HT1080 (cell line): ENCODE results near the gene TUBGCP6. TPM values are rescaled to one million over a fixed set of nuclear protein-coding genes. Genes with fewer than 3 reads are reported as not detected.
"Not testable (repeated sequence)": the region's sequence is repeated elsewhere in the genome, so short reads cannot be mapped to it uniquely, and the experiment has no call there.

Experiments
- DNase-seq: peaks from one replicate; pipeline ENCODE4 v3.0.0-alpha.2; 2015; ENCODE audit warnings: low read depth
- total RNA-seq: library from RNA; depleted of rRNA; stranded (reverse); fragments of >200 nt; shearing (Covaris generic); gene quantifications from 2 replicates; pipeline ENCODE4 v1.2.3, GENCODE V29; 2014

TUBGCP6 gene
- total RNA-seq, 1 experiment from 2014 or later, result 13.1 TPM

GRCh38 chr22:50280708-50281383 is 36.0 kb upstream of the TUBGCP6 start:
- no peak for DNase-seq

DNA sequence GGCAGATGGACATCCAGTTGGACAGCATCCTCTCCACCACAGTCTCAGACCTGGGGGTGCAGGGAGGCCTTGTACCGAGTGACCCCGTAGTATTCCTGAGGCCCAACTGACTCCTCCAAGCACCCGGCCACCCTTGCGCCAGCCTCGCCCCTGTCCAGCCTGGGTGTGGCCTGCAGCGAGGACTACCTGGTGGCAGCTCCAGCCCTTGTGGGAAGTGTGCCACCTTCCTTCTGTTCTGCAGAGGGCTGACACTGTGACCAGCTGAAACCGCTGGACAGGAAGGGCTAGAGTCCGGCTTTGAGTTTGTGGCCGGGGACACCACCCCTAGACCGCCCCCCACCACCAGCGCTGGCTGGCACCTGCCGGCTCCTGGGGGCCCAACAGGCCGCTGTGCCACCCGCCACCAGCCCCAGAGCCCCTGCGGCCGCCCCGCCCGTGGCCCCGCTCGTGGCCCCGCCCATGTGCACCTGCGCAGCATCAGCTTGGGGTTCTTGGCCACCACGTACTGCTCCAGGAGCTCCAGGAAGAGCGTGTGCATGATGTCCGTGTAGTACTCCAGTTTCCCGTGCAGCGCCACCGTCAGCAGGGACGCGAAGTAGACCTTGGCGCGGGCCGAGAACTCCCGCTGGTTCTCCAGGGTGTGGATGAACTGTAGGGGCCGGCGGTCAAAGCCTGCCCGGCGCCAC is 35.3 kb upstream of the TUBGCP6 start:
- DNase-seq, result no peak

DNA sequence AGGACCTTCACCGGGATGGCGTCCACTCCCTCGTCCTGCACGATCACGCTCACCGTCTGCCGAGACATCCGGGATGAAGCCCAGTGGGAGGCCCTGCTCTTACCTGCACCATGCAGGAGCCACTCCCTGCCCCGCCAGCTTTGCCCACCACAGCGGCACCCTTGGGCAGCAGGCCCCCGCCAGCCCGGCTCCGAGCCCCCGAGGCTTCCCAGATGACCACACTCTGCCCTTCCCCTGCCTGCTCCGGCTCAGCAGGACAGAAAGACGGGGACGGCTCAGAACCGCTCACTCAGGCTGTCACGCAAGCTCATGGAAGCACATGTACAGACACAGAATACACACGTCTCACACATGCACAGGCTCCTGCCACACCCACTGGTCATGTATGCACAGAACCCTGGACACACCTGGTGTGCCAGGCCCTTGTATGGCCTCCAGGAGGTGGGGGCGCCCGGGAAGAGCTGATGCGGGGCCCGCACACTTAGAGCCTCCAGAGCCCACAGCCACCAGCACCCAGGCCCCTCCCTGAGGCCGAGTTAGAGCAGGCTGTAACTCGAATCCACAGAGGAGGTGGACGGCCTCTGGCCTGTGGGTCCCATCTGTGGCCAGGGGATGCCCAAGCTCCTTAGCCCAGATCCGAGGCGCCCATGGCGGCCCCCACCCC is 34.3 kb upstream of the TUBGCP6 start:
- no peak for DNase-seq

GRCh38 chr22:50278461-50278860 is 33.6 kb upstream of the TUBGCP6 start:
- no peak for DNase-seq

GRCh38 chr22:50277761-50278160 is 32.9 kb upstream of the TUBGCP6 start:
- no peak for DNase-seq

DNA sequence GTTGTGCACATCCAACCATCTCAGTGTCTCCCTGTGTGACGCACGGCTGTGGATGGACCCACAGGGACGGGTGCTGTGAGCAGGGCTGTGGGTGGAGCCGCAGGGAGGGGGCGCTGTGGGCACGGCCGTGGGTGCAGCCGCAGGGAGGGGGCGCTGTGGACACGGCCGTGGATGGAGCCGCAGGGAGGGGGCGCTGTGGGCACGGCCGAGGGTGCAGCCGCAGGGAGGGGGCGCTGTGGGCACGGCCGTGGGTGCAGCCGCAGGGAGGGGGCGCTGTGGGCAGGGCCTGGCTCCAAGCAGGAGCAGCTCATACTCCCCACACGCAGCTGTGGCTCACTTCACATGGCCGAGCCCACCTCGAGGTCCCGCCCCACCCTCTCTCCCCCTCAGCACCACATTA is 31.3 kb upstream of the TUBGCP6 start:
- no peak for DNase-seq

DNA sequence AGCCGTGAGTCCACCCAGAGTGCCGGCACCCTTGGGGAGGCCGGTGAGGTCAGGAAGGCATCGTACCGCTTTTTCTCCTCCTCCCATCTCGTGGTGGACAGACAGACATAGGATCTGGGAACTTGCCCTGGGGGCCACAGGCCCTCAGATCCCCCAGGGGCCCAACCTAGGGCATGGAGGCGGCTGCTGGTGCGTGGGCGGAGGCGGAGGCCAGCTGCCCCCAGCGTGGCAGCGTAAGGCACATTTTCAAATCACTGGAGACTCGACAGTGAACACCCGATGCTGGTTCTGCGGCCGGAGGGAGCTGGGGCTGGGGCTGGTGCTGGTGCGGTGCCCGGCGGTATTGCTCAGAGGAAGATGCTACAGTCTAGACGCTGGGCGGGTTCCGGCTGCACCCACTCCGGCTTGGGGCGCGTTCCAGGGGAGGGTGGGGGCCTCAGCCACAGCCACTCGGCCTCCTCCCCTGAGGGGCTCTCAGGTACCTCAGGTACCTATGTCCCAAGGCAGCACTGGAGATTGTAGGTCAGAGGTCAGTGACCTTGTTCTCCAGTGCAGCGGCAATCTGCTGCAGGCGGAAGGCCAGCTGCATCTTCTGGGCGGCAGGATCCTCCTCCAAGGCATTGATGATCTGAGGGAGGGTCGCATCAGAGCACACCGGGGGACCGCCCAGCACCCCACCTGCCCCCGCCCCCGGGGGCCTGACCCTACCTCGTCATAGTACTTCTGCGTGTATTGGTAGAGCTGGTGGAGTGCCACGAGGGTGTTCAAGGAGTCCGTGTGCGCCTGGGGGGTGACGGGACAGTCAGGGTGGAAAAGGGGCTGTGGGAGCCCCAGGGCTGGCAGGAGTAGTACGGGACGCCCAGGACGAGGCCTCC is 30.6 kb upstream of the TUBGCP6 start:
- no peak for DNase-seq

DNA sequence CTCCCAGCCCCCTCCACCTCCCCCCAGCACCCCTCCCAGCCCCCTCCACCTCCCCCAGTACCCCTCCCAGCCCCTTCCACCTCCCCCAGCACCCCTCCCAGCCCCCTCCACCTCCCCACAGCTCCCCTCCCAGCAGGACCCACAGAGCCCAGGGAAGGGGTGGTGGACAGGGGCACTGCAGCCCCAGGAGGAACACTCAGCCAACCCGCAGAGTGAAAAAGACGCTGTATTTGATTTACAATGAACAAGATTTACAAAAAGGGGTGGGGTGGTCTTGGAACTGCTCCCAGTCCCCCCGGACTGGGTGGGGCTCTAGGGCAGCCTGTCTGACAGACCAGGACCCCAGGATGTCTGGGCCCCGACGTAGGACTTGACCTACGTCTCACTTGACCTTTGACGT is 29.9 kb upstream of the TUBGCP6 start:
- DNase-seq, result no peak

DNA sequence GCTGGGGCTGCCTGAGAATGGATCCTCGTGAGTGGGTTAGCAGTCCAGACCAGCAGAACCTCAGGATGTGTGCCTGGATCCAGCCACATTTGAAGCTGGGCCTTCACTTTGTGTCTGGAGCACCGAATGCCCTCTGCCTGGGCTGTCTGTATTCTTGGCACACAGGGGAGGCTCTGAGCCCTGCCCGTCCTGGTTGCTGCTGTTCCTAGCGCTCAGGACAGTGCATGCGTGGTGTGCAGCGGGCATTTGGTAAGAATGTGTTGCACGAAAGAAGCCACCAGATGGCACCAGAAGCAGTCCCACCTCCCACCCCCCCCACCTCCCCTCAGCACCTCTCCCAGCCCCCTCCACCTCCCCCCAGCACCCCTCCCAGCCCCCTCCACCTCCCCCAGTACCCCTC is 29.5 kb upstream of the TUBGCP6 start:
- peak; percentile 40 for DNase-seq

- DNase-seq, result not testable (repeated sequence)
These were observed 29.0 kb upstream of the TUBGCP6 start for GRCh38 chr22:50273781-50274180.

DNA sequence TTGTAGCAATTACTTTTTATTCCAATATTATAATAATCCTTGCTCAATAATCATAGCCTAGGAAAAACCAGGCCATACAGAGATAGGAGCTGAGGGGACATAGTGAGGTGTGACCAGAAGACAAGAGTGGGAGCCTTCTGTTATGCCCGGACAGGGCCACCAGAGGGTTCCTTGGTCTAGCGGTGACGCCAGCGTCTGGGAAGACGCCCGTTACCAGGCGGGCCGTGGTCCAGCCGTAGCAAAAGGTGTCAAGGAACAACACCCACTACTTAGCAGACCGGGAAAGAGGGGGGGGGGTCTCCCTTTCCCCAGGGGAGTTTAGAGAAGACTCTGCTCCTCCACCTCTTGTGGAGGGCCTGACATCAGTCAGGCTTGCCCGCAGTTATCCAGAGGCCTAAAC is 28.5 kb upstream of the TUBGCP6 start:
- DNase-seq, result not testable (repeated sequence)

DNA sequence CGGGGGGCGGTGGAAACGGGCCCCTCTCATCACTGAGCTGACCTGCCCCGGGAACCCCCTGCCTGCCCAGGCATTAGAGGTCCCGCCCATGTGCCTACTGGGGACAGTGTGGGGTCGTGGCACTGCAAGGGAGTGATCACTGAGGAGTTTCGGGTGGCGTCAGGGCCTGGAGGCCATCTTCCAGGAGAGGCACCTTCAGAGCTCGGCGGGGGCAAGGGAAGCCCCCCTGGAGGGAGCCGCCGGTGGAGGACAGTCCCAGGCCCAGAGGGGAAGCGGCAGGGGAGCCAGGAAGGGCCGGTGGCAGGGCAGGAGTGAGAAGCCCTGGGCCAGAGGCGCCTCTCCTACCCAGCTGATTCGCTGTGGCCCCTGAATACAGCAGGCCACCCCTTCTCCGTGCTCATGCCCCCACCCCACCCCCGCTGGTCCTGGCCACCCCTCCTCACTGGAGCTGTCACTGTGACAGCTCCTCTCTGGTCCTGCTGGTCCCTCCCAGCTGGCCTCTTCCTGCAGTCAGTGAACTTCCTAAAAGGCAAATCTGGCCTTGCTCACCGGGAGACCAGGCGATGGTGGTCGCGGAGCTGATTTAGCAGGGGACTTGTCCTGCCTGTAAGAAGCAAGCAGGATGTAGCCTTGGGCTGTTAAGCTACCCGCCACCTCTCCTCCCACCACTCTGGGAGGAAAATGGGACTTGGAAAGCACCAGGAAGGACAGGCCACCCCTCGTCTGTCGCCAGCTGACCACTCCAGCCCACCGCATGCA is 27.4 kb upstream of the TUBGCP6 start:
- DNase-seq, result no peak

DNA sequence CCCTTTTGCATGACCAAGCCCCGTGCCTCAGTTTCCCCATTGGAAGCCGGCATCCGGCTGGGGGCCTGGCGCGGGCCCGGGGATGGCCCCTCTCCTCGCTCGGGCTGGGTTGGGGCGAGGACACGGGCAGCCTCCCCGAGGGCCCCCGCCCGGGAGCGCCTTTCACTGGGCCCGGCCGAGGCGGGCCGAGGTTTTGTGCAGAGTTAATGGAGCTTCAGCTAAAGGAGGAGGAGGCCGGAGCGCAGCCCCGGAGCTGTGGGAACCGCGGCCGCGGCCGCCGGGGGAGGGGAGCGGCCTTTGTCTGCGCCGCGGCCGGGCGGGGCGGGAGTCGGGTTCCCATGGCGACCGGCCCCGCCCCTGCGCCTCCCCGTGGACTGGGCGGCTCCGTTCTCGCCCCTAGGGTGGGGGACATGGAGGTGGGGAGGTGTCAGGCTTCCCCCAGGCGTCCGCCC is 26.7 kb upstream of the TUBGCP6 start:
- DNase-seq, result peak; percentile 47

DNA sequence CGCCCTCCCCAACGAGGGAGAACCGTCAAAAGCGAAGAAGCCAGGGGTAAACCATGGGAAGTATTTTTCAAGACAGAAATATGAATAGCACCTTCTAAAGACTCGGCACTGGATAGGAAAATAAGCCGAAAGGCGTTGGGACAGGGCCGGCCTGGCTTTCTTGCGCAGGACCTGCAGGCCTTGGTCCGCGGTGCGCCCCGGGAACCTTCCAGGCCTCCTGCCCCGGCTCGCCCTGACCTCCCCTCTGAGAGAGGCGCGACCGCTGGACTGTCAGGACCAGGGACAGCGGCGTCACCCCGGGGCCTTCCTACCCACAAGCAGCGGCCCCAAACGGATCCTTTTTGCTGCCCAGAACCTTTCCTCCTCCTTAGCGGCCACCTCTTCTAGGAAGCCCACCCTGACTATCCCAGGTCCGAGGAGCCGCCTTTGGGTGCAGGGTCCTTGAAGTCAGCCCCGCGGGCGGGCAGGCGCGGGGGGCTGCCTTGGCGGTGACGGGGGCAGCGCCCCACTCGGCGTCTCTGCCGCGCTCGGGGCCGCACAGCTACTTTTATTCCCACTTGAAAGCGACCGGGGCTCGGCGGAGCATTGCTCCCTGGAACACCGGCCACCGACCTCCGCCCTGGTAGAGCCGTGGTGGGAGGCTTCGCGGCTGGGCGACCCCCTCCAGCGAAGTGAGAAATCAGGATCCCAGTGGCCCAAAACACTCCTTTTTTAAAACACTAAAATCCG is 26.0 kb upstream of the TUBGCP6 start:
- peak; percentile 62 for DNase-seq

DNA sequence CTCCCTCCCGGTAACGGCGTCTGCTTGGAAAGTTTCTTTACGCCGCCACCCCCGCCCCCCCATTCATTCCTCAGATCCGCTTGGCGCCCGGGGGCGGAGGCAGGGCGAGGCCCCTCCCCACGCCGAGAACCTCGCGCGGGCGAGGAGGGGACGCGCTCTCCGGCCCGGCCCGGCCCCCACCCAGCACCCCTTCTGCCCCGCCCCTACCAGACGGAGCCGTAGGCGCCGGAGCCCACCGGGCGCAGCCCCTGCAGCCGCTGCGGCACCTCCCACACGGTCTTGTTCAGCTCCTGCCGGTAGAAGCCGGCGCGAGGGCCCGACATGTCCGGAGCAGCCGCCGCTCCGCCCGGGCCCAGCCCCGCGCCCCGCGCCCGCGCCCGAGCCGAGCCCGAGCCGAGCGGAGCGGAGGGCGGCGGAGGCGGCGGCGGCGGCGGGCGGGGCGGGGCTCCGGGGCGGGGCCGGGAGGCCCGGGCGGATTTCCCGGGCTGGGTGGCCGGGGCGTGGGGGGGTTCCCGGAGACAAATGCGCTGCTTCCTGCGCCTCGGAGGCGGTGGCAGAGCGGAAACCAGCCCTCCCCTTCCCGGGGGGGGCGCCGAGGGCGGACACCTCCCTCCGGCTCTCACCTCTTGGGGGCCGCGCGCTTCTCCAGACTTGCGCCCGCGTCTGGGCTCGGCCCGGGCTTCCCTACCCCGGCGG is 25.3 kb upstream of the TUBGCP6 start, which contains the start of gene MAPK11:
MAPK11 (minus strand) TSS at position 411 of the 696 bp plus-strand sequence; CDS start at position 323, 88 bp downstream.
- peak; percentile 52 for DNase-seq

- DNase-seq, result no peak
These were observed 24.7 kb upstream of the TUBGCP6 start for GRCh38 chr22:50269573-50269969.

DNA sequence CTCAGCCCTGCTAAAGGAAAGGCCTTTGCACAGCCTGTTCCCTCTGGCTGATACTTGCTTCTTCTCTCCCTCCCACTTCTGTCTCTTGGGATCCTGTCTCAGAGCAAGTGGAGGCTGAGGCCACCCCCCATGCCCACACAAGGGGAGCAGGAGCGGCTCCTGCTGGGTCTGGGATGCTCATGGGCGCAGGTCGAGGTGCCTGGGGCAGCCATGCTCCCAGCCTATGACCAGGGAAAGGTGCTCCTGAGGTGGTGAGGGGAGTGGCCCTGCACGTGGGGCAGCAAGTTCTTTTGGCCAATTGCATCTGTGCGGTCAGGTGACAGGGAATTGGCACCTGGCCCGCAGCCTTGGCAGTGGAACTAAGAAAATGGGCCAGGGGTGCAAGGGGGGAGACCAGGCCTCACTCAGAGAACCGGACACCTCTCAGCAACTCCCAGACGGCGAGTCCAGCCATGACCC is 23.9 kb upstream of the TUBGCP6 start:
- no peak for DNase-seq

- DNase-seq, result no peak
These were observed 23.0 kb upstream of the TUBGCP6 start for GRCh38 chr22:50267591-50268390.
